Measurements from ENCODE around the gene GSDME.

DNA sequence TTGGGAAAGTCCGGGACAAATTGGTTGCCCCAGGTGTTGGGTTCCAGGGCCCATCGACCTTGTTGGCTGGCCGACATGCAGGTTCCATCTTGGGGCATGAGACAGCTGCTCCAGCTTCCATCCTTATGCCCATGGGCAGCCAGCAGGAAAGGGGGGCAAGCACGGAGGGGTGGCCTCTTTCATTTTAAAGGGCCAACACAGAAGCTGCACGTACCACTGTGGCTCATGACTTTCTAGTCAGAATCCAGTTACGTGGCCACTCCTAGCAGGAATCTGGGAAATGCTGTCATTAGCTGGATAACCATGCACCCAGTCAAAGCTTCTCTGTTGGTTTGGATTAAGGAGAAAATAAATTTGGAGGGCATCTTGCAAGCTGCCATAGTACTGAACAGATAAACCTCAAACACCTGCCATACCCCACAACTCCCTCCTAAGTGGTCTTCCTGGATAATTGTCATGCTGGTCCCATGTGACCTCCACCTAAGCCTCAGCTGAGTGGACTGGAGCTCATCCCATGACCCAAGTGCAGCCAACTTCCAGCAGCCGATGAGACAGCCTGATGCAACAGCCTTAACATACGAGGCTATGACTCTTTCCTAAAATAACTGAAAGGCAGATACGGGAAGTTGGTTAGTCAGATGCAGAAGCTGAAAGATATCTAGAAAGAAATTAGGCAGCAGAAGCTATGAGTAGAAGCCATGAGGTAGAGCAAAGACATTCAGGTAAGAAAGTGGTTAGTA, 21.4 kb upstream of the GSDME start:
- TF ChIP-seq ARNTL (CRISPR knock-in tag; IDR thresholded peaks at IDR 0.05; ENCODE audit: borderline replicate concordance, low read depth) (no peak), RARB (CRISPR knock-in tag; IDR thresholded peaks at IDR 0.05) (no peak), ZC3H10 (CRISPR knock-in tag; IDR thresholded peaks at IDR 0.05) (no peak), SNAI2 (CRISPR knock-in tag; IDR thresholded peaks at IDR 0.05) (no peak), GLIS3 (CRISPR knock-in tag; IDR thresholded peaks at IDR 0.05) (no peak), ZFP30 (CRISPR knock-in tag; IDR thresholded peaks at IDR 0.05) (no peak), BACH2 (CRISPR knock-in tag; IDR thresholded peaks at IDR 0.05; ENCODE audit: borderline replicate concordance) (no peak), TOX (CRISPR knock-in tag; IDR thresholded peaks at IDR 0.05; ENCODE audit: borderline replicate concordance) (no peak)
- TF ChIP-seq, protein P1, sequence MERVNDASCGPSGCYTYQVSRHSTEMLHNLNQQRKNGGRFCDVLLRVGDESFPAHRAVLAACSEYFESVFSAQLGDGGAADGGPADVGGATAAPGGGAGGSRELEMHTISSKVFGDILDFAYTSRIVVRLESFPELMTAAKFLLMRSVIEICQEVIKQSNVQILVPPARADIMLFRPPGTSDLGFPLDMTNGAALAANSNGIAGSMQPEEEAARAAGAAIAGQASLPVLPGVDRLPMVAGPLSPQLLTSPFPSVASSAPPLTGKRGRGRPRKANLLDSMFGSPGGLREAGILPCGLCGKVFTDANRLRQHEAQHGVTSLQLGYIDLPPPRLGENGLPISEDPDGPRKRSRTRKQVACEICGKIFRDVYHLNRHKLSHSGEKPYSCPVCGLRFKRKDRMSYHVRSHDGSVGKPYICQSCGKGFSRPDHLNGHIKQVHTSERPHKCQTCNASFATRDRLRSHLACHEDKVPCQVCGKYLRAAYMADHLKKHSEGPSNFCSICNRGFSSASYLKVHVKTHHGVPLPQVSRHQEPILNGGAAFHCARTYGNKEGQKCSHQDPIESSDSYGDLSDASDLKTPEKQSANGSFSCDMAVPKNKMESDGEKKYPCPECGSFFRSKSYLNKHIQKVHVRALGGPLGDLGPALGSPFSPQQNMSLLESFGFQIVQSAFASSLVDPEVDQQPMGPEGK (CRISPR knock-in tag; IDR thresholded peaks at IDR 0.05; ENCODE audit: borderline replicate concordance), result no peak
- TF ChIP-seq, protein P2, sequence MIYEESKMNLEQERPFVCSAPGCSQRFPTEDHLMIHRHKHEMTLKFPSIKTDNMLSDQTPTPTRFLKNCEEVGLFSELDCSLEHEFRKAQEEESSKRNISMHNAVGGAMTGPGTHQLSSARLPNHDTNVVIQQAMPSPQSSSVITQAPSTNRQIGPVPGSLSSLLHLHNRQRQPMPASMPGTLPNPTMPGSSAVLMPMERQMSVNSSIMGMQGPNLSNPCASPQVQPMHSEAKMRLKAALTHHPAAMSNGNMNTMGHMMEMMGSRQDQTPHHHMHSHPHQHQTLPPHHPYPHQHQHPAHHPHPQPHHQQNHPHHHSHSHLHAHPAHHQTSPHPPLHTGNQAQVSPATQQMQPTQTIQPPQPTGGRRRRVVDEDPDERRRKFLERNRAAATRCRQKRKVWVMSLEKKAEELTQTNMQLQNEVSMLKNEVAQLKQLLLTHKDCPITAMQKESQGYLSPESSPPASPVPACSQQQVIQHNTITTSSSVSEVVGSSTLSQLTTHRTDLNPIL (CRISPR knock-in tag; IDR thresholded peaks at IDR 0.05; ENCODE audit: low read depth), result no peak
- TF ChIP-seq, protein P3, sequence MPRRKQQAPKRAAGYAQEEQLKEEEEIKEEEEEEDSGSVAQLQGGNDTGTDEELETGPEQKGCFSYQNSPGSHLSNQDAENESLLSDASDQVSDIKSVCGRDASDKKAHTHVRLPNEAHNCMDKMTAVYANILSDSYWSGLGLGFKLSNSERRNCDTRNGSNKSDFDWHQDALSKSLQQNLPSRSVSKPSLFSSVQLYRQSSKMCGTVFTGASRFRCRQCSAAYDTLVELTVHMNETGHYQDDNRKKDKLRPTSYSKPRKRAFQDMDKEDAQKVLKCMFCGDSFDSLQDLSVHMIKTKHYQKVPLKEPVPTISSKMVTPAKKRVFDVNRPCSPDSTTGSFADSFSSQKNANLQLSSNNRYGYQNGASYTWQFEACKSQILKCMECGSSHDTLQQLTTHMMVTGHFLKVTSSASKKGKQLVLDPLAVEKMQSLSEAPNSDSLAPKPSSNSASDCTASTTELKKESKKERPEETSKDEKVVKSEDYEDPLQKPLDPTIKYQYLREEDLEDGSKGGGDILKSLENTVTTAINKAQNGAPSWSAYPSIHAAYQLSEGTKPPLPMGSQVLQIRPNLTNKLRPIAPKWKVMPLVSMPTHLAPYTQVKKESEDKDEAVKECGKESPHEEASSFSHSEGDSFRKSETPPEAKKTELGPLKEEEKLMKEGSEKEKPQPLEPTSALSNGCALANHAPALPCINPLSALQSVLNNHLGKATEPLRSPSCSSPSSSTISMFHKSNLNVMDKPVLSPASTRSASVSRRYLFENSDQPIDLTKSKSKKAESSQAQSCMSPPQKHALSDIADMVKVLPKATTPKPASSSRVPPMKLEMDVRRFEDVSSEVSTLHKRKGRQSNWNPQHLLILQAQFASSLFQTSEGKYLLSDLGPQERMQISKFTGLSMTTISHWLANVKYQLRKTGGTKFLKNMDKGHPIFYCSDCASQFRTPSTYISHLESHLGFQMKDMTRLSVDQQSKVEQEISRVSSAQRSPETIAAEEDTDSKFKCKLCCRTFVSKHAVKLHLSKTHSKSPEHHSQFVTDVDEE (CRISPR knock-in tag; IDR thresholded peaks at IDR 0.05), result no peak
- TF ChIP-seq, protein P4, sequence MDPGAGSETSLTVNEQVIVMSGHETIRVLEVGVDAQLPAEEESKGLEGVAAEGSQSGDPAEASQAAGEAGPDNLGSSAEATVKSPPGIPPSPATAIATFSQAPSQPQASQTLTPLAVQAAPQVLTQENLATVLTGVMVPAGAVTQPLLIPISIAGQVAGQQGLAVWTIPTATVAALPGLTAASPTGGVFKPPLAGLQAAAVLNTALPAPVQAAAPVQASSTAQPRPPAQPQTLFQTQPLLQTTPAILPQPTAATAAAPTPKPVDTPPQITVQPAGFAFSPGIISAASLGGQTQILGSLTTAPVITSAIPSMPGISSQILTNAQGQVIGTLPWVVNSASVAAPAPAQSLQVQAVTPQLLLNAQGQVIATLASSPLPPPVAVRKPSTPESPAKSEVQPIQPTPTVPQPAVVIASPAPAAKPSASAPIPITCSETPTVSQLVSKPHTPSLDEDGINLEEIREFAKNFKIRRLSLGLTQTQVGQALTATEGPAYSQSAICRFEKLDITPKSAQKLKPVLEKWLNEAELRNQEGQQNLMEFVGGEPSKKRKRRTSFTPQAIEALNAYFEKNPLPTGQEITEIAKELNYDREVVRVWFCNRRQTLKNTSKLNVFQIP (CRISPR knock-in tag; IDR thresholded peaks at IDR 0.05; ENCODE audit: borderline replicate concordance, low read depth), result no peak

All from SK-N-SH treated with all-trans-retinoic acid at 6 μM for 48 hours (cell line).